H1 (cell line): Measurements from ENCODE around the gene SAA1. TPM values are rescaled to one million over a fixed set of nuclear protein-coding genes. Genes with fewer than 3 reads are reported as not detected.

Experiments
- CTCF ChIA-PET: fragments of 300-600 bp; sonication (Branson Sonifier 250); formaldehyde crosslinking; loops from one replicate; lab custom pipeline; 2021; ENCODE audit not compliant: partially characterized antibody; lab: Charles Lee
- POLR2A ChIA-PET: fragments of 300-600 bp; sonication (Branson Sonifier 250); formaldehyde crosslinking; loops from one replicate; lab custom pipeline; 2021; ENCODE audit warnings: inconsistent platforms; ENCODE audit not compliant: partially characterized antibody; lab: Charles Lee
- DNase-seq, 2 experiments: peaks; one replicate each; pipeline versions ENCODE4 v3.0.0 to v3.0.0-alpha.2; 2010 to 2022; ENCODE audit warnings: low spot score in 2 of 2, low read depth in 1 of 2, mixed read lengths in 1 of 2
- FAIRE-seq: peaks from 2 replicates; lab custom pipeline; 2011; peaks lifted over from hg19 to GRCh38; lab: Jason Lieb, UNC
- H2AFZ ChIP-seq: 2 replicates; pipeline ENCODE4 v1.8.1; 2012; ENCODE audit warnings: low read length, inconsistent platforms
- H2AK5ac ChIP-seq: 2 replicates; pipeline ENCODE4 v1.6.1; 2013; ENCODE audit warnings: low read depth, low read length
- H2BK120ac ChIP-seq: replicated peaks from 2 replicates; pipeline ENCODE3; 2013; ENCODE audit warnings: low read depth, low read length, inconsistent platforms
- H2BK12ac ChIP-seq: 2 replicates; pipeline ENCODE4 v1.6.1; 2013; ENCODE audit warnings: low read depth, low read length
- H2BK15ac ChIP-seq: 2 replicates; pipeline ENCODE4 v1.6.1; 2013; ENCODE audit warnings: low read length
- H2BK20ac ChIP-seq: 2 replicates; pipeline ENCODE4 v1.6.1; 2013; ENCODE audit warnings: low read length
- H2BK5ac ChIP-seq: 2 replicates; pipeline ENCODE4 v1.6.1; 2013; ENCODE audit warnings: low read depth, low read length
- H3K14ac ChIP-seq: 2 replicates; pipeline ENCODE4 v1.6.1; 2013; ENCODE audit warnings: inconsistent platforms; ENCODE audit not compliant: insufficient read length
- H3K18ac ChIP-seq: 2 replicates; pipeline ENCODE4 v1.6.1; 2013; ENCODE audit warnings: low read length; ENCODE audit errors: extremely low read depth
- H3K23ac ChIP-seq: 2 replicates; pipeline ENCODE4 v1.6.1; 2013; ENCODE audit warnings: inconsistent platforms; ENCODE audit not compliant: insufficient read length
- H3K23me2 ChIP-seq: 2 replicates; pipeline ENCODE4 v1.6.1; 2013; ENCODE audit warnings: low read depth, low read length
- H3K27ac ChIP-seq: 2 replicates; pipeline ENCODE4 v1.6.1; 2011; ENCODE audit warnings: low read depth, low read length, inconsistent platforms
- H3K27me3 ChIP-seq, 4 experiments: replicated peaks in 1 of 4; 1 replicate in 1 of 4; 2 replicates in 3 of 4; pipeline versions ENCODE4 v1.6.1 to v1.8.1; 2011 to 2013; ENCODE audit warnings: low read length in 3 of 4, mild to moderate bottlenecking in 3 of 4, inconsistent platforms in 2 of 4, mixed read lengths in 2 of 4, moderate library complexity in 1 of 4; ENCODE audit not compliant: control insufficient read depth in 3 of 4, insufficient read depth in 3 of 4; ENCODE audit errors: extremely low read depth in 1 of 4
- H3K36me3 ChIP-seq, 4 experiments: 2 replicates each; pipeline versions ENCODE4 v1.6.1 to v1.8.1; 2011 to 2013; ENCODE audit warnings: mild to moderate bottlenecking in 4 of 4, low read length in 3 of 4, moderate library complexity in 2 of 4, control low read depth in 1 of 4, inconsistent platforms in 1 of 4; ENCODE audit not compliant: insufficient read depth in 4 of 4, control insufficient read depth in 2 of 4
- H3K4ac ChIP-seq: replicated peaks from 2 replicates; pipeline ENCODE3; 2013; ENCODE audit warnings: low read length, low read depth, mixed read lengths, inconsistent platforms; ENCODE audit not compliant: insufficient read length
- H3K4me1 ChIP-seq, 4 experiments: replicated peaks in 1 of 4; 1 replicate in 1 of 4; 2 replicates in 3 of 4; pipeline versions ENCODE4 v1.6.1 to v1.8.1; 2011 to 2013; ENCODE audit warnings: low read length in 3 of 4, inconsistent platforms in 2 of 4, mixed read lengths in 1 of 4; ENCODE audit not compliant: insufficient read depth in 4 of 4, control insufficient read depth in 3 of 4
- H3K4me2 ChIP-seq, 2 experiments: 2 replicates each; pipeline versions ENCODE4 v1.6.1 to v1.8.1; 2011 to 2013; ENCODE audit warnings: low read depth in 2 of 2, low read length in 2 of 2, control low read depth in 1 of 2, inconsistent platforms in 1 of 2, mild to moderate bottlenecking in 1 of 2; ENCODE audit not compliant: insufficient read depth in 1 of 2
- H3K4me3 ChIP-seq, 4 experiments: fragments of 200-600, 300-600 bp in 1 of 4; sonication (generic), shearing (Covaris generic), sonication (Bioruptor Twin) in 1 of 4; 2 replicates each; pipeline versions ENCODE4 v1.5.1 to v1.8.1; 2011 to 2016; ENCODE audit warnings: low read length in 4 of 4, low read depth in 3 of 4, control low read depth in 2 of 4, inconsistent platforms in 2 of 4, mild to moderate bottlenecking in 2 of 4, mixed read lengths in 1 of 4, moderate library complexity in 1 of 4; ENCODE audit not compliant: insufficient read depth in 2 of 4; ENCODE audit errors: extremely low read depth in 1 of 4
- H3K56ac ChIP-seq: replicated peaks from 2 replicates; pipeline ENCODE3; 2013; ENCODE audit warnings: low read depth, mild to moderate bottlenecking, mixed read lengths, low read length, inconsistent platforms; ENCODE audit not compliant: insufficient read length
- H3K79me1 ChIP-seq: 2 replicates; pipeline ENCODE4 v1.6.1; 2013; ENCODE audit warnings: low read depth, low read length, control low read depth
- H3K79me2 ChIP-seq, 2 experiments: 2 replicates each; pipeline versions ENCODE4 v1.6.1 to v1.8.1; 2012 to 2013; ENCODE audit warnings: low read length in 2 of 2, mild to moderate bottlenecking in 2 of 2, inconsistent platforms in 1 of 2; ENCODE audit not compliant: insufficient read depth in 2 of 2, control insufficient read depth in 1 of 2
- H3K9ac ChIP-seq, 4 experiments: replicated peaks in 1 of 4; 1 replicate in 1 of 4; 2 replicates in 3 of 4; pipeline versions ENCODE4 v1.6.1 to v1.8.1; 2011 to 2013; ENCODE audit warnings: low read depth in 3 of 4, low read length in 3 of 4, control low read depth in 2 of 4, mild to moderate bottlenecking in 2 of 4, moderate library complexity in 2 of 4, inconsistent platforms in 1 of 4; ENCODE audit errors: extremely low read depth in 1 of 4
- H3K9me3 ChIP-seq, 2 experiments: 2 replicates each; pipeline versions ENCODE4 v1.6.1 to v1.8.1; 2012 to 2013; ENCODE audit warnings: mild to moderate bottlenecking in 2 of 2, moderate library complexity in 2 of 2, control low read depth in 1 of 2, inconsistent platforms in 1 of 2, low read depth in 1 of 2, low read length in 1 of 2, mixed read lengths in 1 of 2; ENCODE audit not compliant: insufficient read depth in 2 of 2
- H4K20me1 ChIP-seq, 2 experiments: replicated peaks in 1 of 2; 2 replicates each; pipeline versions ENCODE3 to v1.8.1; 2011 to 2013; ENCODE audit warnings: inconsistent platforms in 2 of 2, low read length in 2 of 2, mild to moderate bottlenecking in 1 of 2; ENCODE audit not compliant: insufficient read depth in 2 of 2, control insufficient read depth in 1 of 2
- H4K5ac ChIP-seq: 2 replicates; pipeline ENCODE4 v1.6.1; 2013; ENCODE audit warnings: low read length, low read depth, mixed read lengths, inconsistent platforms; ENCODE audit not compliant: insufficient read length
- H4K8ac ChIP-seq: 2 replicates; pipeline ENCODE4 v1.8.0; 2013; ENCODE audit warnings: mild to moderate bottlenecking, moderate library complexity, low read length, inconsistent platforms; ENCODE audit not compliant: insufficient read depth; ENCODE audit errors: extremely low read depth
- H4K91ac ChIP-seq: replicated peaks from 2 replicates; pipeline ENCODE3; 2013; ENCODE audit warnings: low read length, mixed read lengths, inconsistent platforms; ENCODE audit not compliant: insufficient read length
- CHD2 ChIP-seq: IDR thresholded peaks from 2 replicates; pipeline ENCODE4 v1.6.1; 2012; ENCODE audit warnings: low read length, improper control_type of control experiment
- EGR1 ChIP-seq: IDR thresholded peaks from 2 replicates; pipeline ENCODE4 v1.6.1; 2011; ENCODE audit warnings: low read depth, low read length, borderline replicate concordance
- EZH2 ChIP-seq: fragments of 200-600 bp; sonication (generic); IDR thresholded peaks from 2 replicates; pipeline ENCODE4 v1.7.1; 2012; ENCODE audit warnings: low read depth, mild to moderate bottlenecking, moderate library complexity, low read length, inconsistent platforms; ENCODE audit not compliant: severe bottlenecking
- HDAC6 ChIP-seq: IDR thresholded peaks from one replicate; pipeline ENCODE4 v1.7.1; 2012; ENCODE audit warnings: low read depth, mild to moderate bottlenecking, inconsistent platforms, low read length, moderate library complexity
- JUN ChIP-seq: IDR thresholded peaks from 2 replicates; pipeline ENCODE4 v1.6.1; 2011; ENCODE audit warnings: low read depth, mild to moderate bottlenecking, improper control_type of control experiment, low read length
- PHF8 ChIP-seq: fragments of 200-600 bp; sonication (generic); conservative IDR thresholded peaks from 2 replicates; pipeline ENCODE4 v1.7.1; 2012; ENCODE audit warnings: low read depth, mild to moderate bottlenecking, inconsistent platforms, low read length, moderate library complexity
- SIX5 ChIP-seq: IDR thresholded peaks from 2 replicates; pipeline ENCODE4 v1.6.1; 2011; ENCODE audit warnings: mild to moderate bottlenecking, low read depth, low read length
- SP2 ChIP-seq: IDR thresholded peaks from 2 replicates; pipeline ENCODE4 v1.6.1; 2012; ENCODE audit warnings: mild to moderate bottlenecking, low read length, inconsistent platforms
- polyA plus RNA-seq, 7 experiments: library from polyadenylated mRNA; depleted of rRNA in 3 of 7; stranded (reverse) in 5 of 7; unstranded in 2 of 7; fragments of >200 nt in 5 of 7; fragments of 200-250 nt in 2 of 7; gene quantifications; 1 replicate in 5 of 7; 2 replicates in 1 of 7; 4 replicates in 1 of 7; pipeline versions ENCODE4 v1.2.1 to v1.2.3, GENCODE V29; 2011 to 2013; ENCODE audit warnings: missing spikeins in 2 of 7, mixed read lengths in 2 of 7
- total RNA-seq: library from RNA; stranded (reverse); fragmentation: NEBNext Ultra II Directional; extraction: Animal tissue kit (Norgen Biotek cat#: 25700); gene quantifications from 2 replicates; pipeline ENCODE4 v1.2.1, GENCODE V29; 2021
- TF ChIP-seq, protein P1 (sequence below): IDR thresholded peaks from 2 replicates; pipeline ENCODE4 v1.6.1; 2011; ENCODE audit warnings: low read length, improper control_type of control experiment

Gene SAA1
- total and polyA plus RNA-seq, 2 of the 8 experiments (the other 6 are each of a cell fraction or from before 2014, with no cell fraction given): 0.41 TPM; not detected in 1

DNA sequence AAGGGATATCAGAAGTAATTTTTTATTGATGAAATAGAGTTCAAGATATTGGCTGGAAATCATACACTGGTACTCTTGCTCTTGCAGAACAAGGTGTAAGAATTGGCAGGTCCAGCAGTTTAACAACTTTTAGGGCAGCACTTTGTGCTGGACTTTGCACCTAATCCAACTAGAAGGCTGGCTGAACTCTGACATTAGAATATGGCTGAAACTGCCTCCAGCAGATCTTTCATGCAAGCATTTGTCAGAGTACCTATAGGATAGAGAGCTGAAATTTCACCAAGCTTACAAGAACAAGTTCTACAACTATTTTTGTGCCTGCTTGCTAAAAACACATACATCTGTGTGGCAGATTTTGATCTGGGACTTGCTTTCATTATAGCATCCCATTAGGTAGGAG lies 38.7 kb downstream of the SAA1 start:
- peaks cover 2% of the 10 kb centered on the region; the same call in 1 of the 2 replicates for H3K23me2 ChIP-seq
- H3K79me2 ChIP-seq: no peaks in the 10 kb centered on the region
- H3K4me2 ChIP-seq: no peak overlapping the region
- TF ChIP-seq CHD2: no peak
- TF ChIP-seq JUN: no peak
- TF ChIP-seq, protein P1, sequence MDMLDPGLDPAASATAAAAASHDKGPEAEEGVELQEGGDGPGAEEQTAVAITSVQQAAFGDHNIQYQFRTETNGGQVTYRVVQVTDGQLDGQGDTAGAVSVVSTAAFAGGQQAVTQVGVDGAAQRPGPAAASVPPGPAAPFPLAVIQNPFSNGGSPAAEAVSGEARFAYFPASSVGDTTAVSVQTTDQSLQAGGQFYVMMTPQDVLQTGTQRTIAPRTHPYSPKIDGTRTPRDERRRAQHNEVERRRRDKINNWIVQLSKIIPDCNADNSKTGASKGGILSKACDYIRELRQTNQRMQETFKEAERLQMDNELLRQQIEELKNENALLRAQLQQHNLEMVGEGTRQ: no peak
- TF ChIP-seq PHF8: no peak
- TF ChIP-seq SP2: no peak
- no peak for TF ChIP-seq EZH2
- no peak for TF ChIP-seq HDAC6
- TF ChIP-seq SIX5: no peak
- TF ChIP-seq EGR1: no peak
- TF ChIP-seq, all 59 proteins: peak for 0
- Histone ChIP-seq H4K91ac (no peak overlapping the region), H3K4me3 (no peak overlapping the region), H3K9ac (no peak overlapping the region), H2BK15ac (no peak overlapping the region), H2AFZ (no peak overlapping the region), H3K56ac (no peak overlapping the region), H2BK120ac (no peak overlapping the region), H3K27me3 (no peaks in the 10 kb centered on the region), H4K8ac (no peak overlapping the region), H2BK5ac (no peak overlapping the region), H3K79me1 (no peaks in the 10 kb centered on the region), H3K23ac (no peak overlapping the region), H3K36me3 (peaks cover 8 to 61% (median 26%) of the 10 kb centered on the region in 4 experiments; a peak in 7 of 8 replicates), H3K4ac (no peak overlapping the region), H2BK20ac (no peak overlapping the region), H2AK5ac (no peak overlapping the region), H3K18ac (no peak overlapping the region), H4K20me1 (no peaks in the 10 kb centered on the region), H3K27ac (no peak overlapping the region), H2BK12ac (no peak overlapping the region), H3K9me3 (no peaks in the 10 kb centered on the region), H3K4me1 (no peaks in the 10 kb centered on the region), H4K5ac (no peak overlapping the region), H3K14ac (no peak overlapping the region)
- POLR2A ChIA-PET: no interaction called here
- DNase-seq (no peak), FAIRE-seq (no peak)
- CTCF ChIA-PET: no interaction called here
